H9 (cell line): Measurements from ENCODE around the gene PPP1R7. TPM values are rescaled to one million over a fixed set of nuclear protein-coding genes. Genes with fewer than 3 reads are reported as not detected.
A peak's percentile ranks its signal among the peaks of the same experiment; 100 is the strongest.

Source experiments
- DNase-seq: peaks from one replicate; pipeline ENCODE4 v3.0.0-alpha.2; 2017
- H2AFZ ChIP-seq: one replicate; pipeline ENCODE4 v1.6.1; 2013; ENCODE audit warnings: mild to moderate bottlenecking, low read length, control low read depth, moderate library complexity
- H2AK5ac ChIP-seq: 2 replicates; pipeline ENCODE4 v1.6.1; 2013; ENCODE audit warnings: low read length, control low read depth, mixed read lengths; ENCODE audit not compliant: insufficient read length
- H2BK120ac ChIP-seq: one replicate; pipeline ENCODE4 v1.6.1; 2013; ENCODE audit warnings: low read depth, mild to moderate bottlenecking, low read length, control low read depth, inconsistent platforms; ENCODE audit not compliant: poor library complexity, severe bottlenecking
- H2BK12ac ChIP-seq: 2 replicates; pipeline ENCODE4 v1.6.1; 2013; ENCODE audit warnings: low read length, control low read depth, mixed read lengths, low read depth; ENCODE audit not compliant: insufficient read length
- H2BK15ac ChIP-seq: 2 replicates; pipeline ENCODE4 v1.6.1; 2013; ENCODE audit warnings: low read depth, low read length, control low read depth
- H2BK20ac ChIP-seq: one replicate; pipeline ENCODE4 v1.6.1; 2013; ENCODE audit warnings: low read depth, mild to moderate bottlenecking, low read length, control low read depth, inconsistent platforms; ENCODE audit not compliant: poor library complexity, severe bottlenecking
- H2BK5ac ChIP-seq: 2 replicates; pipeline ENCODE4 v1.6.1; 2013; ENCODE audit warnings: low read length, control low read depth, mixed read lengths; ENCODE audit not compliant: insufficient read length
- H3K14ac ChIP-seq: 2 replicates; pipeline ENCODE4 v1.6.1; 2013; ENCODE audit warnings: low read length, control low read depth; ENCODE audit not compliant: insufficient read depth
- H3K18ac ChIP-seq: 2 replicates; pipeline ENCODE4 v1.6.1; 2013; ENCODE audit warnings: low read depth, mild to moderate bottlenecking, mixed read lengths, low read length, control low read depth; ENCODE audit not compliant: insufficient read length
- H3K23ac ChIP-seq: 2 replicates; pipeline ENCODE4 v1.6.1; 2013; ENCODE audit warnings: low read length, control low read depth, mixed read lengths, low read depth; ENCODE audit not compliant: insufficient read length
- H3K23me2 ChIP-seq: 2 replicates; pipeline ENCODE4 v1.6.1; 2013; ENCODE audit warnings: low read depth, mild to moderate bottlenecking, mixed read lengths, low read length, control low read depth; ENCODE audit not compliant: insufficient read length, poor library complexity, severe bottlenecking
- H3K27ac ChIP-seq: 2 replicates; pipeline ENCODE4 v1.5.1; 2013; ENCODE audit warnings: low read length, control low read depth, mixed read lengths, low read depth; ENCODE audit not compliant: insufficient read length
- H3K27me3 ChIP-seq: 2 replicates; pipeline ENCODE4 v1.6.1; 2013; ENCODE audit warnings: low read length, control low read depth, inconsistent platforms; ENCODE audit not compliant: insufficient read depth
- H3K4ac ChIP-seq: 2 replicates; pipeline ENCODE4 v1.6.1; 2013; ENCODE audit warnings: low read depth, mild to moderate bottlenecking, control low read depth, inconsistent platforms, low read length, moderate library complexity
- H3K4me1 ChIP-seq: 2 replicates; pipeline ENCODE4 v1.6.1; 2013; ENCODE audit warnings: low read length, control low read depth, inconsistent platforms; ENCODE audit not compliant: insufficient read depth
- H3K4me2 ChIP-seq: 2 replicates; pipeline ENCODE4 v1.6.1; 2013; ENCODE audit warnings: low read length, control low read depth, mixed read lengths; ENCODE audit not compliant: insufficient read length, insufficient read depth
- H3K56ac ChIP-seq: 2 replicates; pipeline ENCODE4 v1.6.1; 2013; ENCODE audit warnings: low read depth, mild to moderate bottlenecking, mixed read lengths, low read length, control low read depth; ENCODE audit not compliant: insufficient read length
- H3K79me1 ChIP-seq: 2 replicates; pipeline ENCODE4 v1.6.1; 2013; ENCODE audit warnings: low read depth, mild to moderate bottlenecking, moderate library complexity, low read length, control low read depth, inconsistent platforms; ENCODE audit not compliant: insufficient read depth, poor library complexity, severe bottlenecking
- H3K79me2 ChIP-seq: 2 replicates; pipeline ENCODE4 v1.6.1; 2013; ENCODE audit warnings: low read length, control low read depth, inconsistent platforms; ENCODE audit not compliant: insufficient read depth
- H3K9ac ChIP-seq: 2 replicates; pipeline ENCODE4 v1.6.1; 2013; ENCODE audit warnings: low read length, control low read depth, mixed read lengths; ENCODE audit not compliant: insufficient read length; ENCODE audit errors: extremely low read depth
- H3K9me3 ChIP-seq: one replicate; pipeline ENCODE4 v1.6.1; 2013; ENCODE audit warnings: low read depth, low read length, inconsistent platforms; ENCODE audit not compliant: control insufficient read depth
- H3T11ph ChIP-seq: one replicate; pipeline ENCODE4 v1.6.1; 2013; ENCODE audit warnings: mild to moderate bottlenecking, low read length, control low read depth, inconsistent platforms
- H4K20me1 ChIP-seq: one replicate; pipeline ENCODE4 v1.6.1; 2013; ENCODE audit not compliant: control insufficient read depth, insufficient read length, insufficient read depth
- H4K5ac ChIP-seq: 2 replicates; pipeline ENCODE4 v1.6.1; 2013; ENCODE audit warnings: low read depth, mild to moderate bottlenecking, mixed read lengths, low read length, control low read depth; ENCODE audit not compliant: insufficient read length
- H4K8ac ChIP-seq: replicated peaks from 2 replicates; pipeline ENCODE4 v1.6.1; 2013; ENCODE audit warnings: low read length, control low read depth, mixed read lengths, low read depth; ENCODE audit not compliant: insufficient read length
- H4K91ac ChIP-seq: 2 replicates; pipeline ENCODE4 v1.6.1; 2013; ENCODE audit warnings: low read depth, mild to moderate bottlenecking, moderate library complexity, mixed read lengths, low read length, control low read depth; ENCODE audit not compliant: insufficient read length
- H3K27ac Mint-ChIP-seq, 3 experiments: 2 replicates in 2 of 3; 3 replicates in 1 of 3; pipeline ENCODE4 v1.8.0; 2020 to 2021; ENCODE audit warnings: mixed read lengths in 3 of 3, mild to moderate bottlenecking in 1 of 3, moderate library complexity in 1 of 3
- H3K27me3 Mint-ChIP-seq: 2 replicates; pipeline ENCODE4 v1.8.0; 2021; ENCODE audit warnings: low read depth, mild to moderate bottlenecking, moderate library complexity, mixed read lengths
- H3K36me3 Mint-ChIP-seq, 3 experiments: 2 replicates in 2 of 3; 3 replicates in 1 of 3; pipeline ENCODE4 v1.8.0; 2020 to 2021; ENCODE audit warnings: low read depth in 3 of 3, mixed read lengths in 3 of 3; ENCODE audit not compliant: insufficient read depth in 1 of 3
- H3K4me1 Mint-ChIP-seq, 2 experiments: 2 replicates each; pipeline ENCODE4 v1.8.0; 2020; ENCODE audit warnings: mixed read lengths in 2 of 2
- H3K4me3 Mint-ChIP-seq, 2 experiments: 2 replicates in 1 of 2; 3 replicates in 1 of 2; pipeline ENCODE4 v1.8.0; 2020 to 2021; ENCODE audit warnings: mild to moderate bottlenecking in 2 of 2, mixed read lengths in 2 of 2, moderate library complexity in 1 of 2
- H3K9me3 Mint-ChIP-seq, 2 experiments: 2 replicates in 1 of 2; 3 replicates in 1 of 2; pipeline ENCODE4 v1.8.0; 2020; ENCODE audit warnings: mild to moderate bottlenecking in 2 of 2, mixed read lengths in 2 of 2, moderate library complexity in 1 of 2
- WGBS: extraction: QIAGEN DNeasy Blood & Tissue Kit; methylation state at CpG from one replicate; pipeline ENCODE4 v1.1.7; 2013; ENCODE audit warnings: missing lambda C conversion rate, low lambda C conversion rate, mixed read lengths; ENCODE audit not compliant: insufficient read length; ENCODE audit errors: extremely low coverage; 5-methylcytosine and 5-hydroxymethylcytosine counted together
- total RNA-seq: library from RNA; stranded (reverse); gene quantifications from 2 replicates; pipeline ENCODE4 v1.2.1, GENCODE V29; 2021
- TF ChIP-seq, protein P1 (sequence below): fragments of 200-600 bp; sonication (generic); conservative IDR thresholded peaks from 3 replicates; pipeline ENCODE4 v1.8.0; 2021; ENCODE audit warnings: antibody characterized with exemption, mild to moderate bottlenecking

Gene PPP1R7
- total RNA-seq, 1 experiment from 2014 or later: 60.2 TPM

DNA sequence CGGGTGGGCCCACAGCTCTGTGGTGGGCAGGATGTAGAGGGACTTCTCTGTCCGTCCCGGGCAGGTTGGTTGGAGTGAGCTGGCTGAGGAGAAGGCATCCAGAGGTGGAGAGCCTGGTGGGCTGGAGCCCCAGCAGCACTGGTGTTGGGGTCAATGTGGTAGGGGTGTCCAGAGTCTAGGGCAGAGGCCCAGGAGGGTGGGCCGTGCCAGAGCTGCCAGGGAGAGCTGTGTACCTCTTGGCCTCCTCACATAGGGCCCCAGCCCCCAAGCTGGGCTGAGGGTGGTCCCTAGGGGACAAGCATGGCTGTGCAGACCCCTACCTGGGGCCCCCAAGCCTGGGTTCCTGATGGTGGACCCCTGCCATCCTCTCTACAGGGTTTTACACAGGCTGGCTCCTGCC lies 54.2 kb downstream of the PPP1R7 start:
- no peak overlapping the region for H3K23ac ChIP-seq
- no peak overlapping the region for H3K14ac ChIP-seq
- no peak overlapping the region for H3K18ac ChIP-seq
- no CpG with 5 or more reads among the region's 4 CpGs for WGBS
- H3K9ac ChIP-seq: no peak overlapping the region
- no peaks in the 10 kb centered on the region for H3K23me2 ChIP-seq
- no peak for DNase-seq
- no peak overlapping the region for H3K4ac ChIP-seq
- Mint-ChIP-seq H3K27ac (peak overlapping the region in 1 of 3 experiments; percentile 86; a peak in 1 of 7 replicates), H3K9me3 (no peaks in the 10 kb centered on the region), H3K36me3 (no peaks in the 10 kb centered on the region; a peak in 1 of 7 replicates), H3K27me3 (no peaks in the 10 kb centered on the region; the same call in none of the 2 replicates), H3K4me1 (peaks cover 0 to 4% of the 10 kb centered on the region in 2 experiments; a peak in 1 of 4 replicates), H3K4me3 (no peak overlapping the region)
- no peak overlapping the region for H4K91ac ChIP-seq
- no peaks in the 10 kb centered on the region for H3K4me1 ChIP-seq
- no peak overlapping the region for H4K5ac ChIP-seq
- no peaks in the 10 kb centered on the region for H3K79me1 ChIP-seq
- no peaks in the 10 kb centered on the region for H4K20me1 ChIP-seq
- no peak overlapping the region for H2AK5ac ChIP-seq
- TF ChIP-seq, protein P1, sequence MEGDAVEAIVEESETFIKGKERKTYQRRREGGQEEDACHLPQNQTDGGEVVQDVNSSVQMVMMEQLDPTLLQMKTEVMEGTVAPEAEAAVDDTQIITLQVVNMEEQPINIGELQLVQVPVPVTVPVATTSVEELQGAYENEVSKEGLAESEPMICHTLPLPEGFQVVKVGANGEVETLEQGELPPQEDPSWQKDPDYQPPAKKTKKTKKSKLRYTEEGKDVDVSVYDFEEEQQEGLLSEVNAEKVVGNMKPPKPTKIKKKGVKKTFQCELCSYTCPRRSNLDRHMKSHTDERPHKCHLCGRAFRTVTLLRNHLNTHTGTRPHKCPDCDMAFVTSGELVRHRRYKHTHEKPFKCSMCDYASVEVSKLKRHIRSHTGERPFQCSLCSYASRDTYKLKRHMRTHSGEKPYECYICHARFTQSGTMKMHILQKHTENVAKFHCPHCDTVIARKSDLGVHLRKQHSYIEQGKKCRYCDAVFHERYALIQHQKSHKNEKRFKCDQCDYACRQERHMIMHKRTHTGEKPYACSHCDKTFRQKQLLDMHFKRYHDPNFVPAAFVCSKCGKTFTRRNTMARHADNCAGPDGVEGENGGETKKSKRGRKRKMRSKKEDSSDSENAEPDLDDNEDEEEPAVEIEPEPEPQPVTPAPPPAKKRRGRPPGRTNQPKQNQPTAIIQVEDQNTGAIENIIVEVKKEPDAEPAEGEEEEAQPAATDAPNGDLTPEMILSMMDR: no peak
- no peaks in the 10 kb centered on the region for H3K79me2 ChIP-seq
- no peaks in the 10 kb centered on the region for H3K9me3 ChIP-seq
- no peak overlapping the region for H2AFZ ChIP-seq
- no peak overlapping the region for H2BK15ac ChIP-seq
- no peak overlapping the region for H2BK20ac ChIP-seq
- no peak overlapping the region for H3T11ph ChIP-seq
- H3K27ac ChIP-seq: no peak overlapping the region
- H4K8ac ChIP-seq: no peak overlapping the region
- H3K27me3 ChIP-seq: no peaks in the 10 kb centered on the region
- no peak overlapping the region for H2BK12ac ChIP-seq
- no peak overlapping the region for H2BK5ac ChIP-seq
- H3K56ac ChIP-seq: no peak overlapping the region
- no peak overlapping the region for H2BK120ac ChIP-seq
- no peak overlapping the region for H3K4me2 ChIP-seq
